K562 (cell line): ENCODE data around the gene CGREF1. TPM values are rescaled to one million over a fixed set of nuclear protein-coding genes. Genes with fewer than 3 reads are reported as not detected.

Experiments
- ATAC-seq: fragments of 200-7000 bp; cut with Tn5 transposase; 3 replicates; pipeline ENCODE4 v1.9.1; 2020; ENCODE audit warnings: moderate library complexity
- BruUV-seq: library from RNA; stranded (reverse); fragments of 400-500 nt; replicated peaks from 2 replicates; lab custom pipeline; 2021; lab: Mats Ljungman, UMichigan
- CTCF ChIA-PET: fragments of 300-600 bp; formaldehyde crosslinking; extraction: SDS; loops from one replicate; lab custom pipeline; 2021; ENCODE audit warnings: low intra/inter-chr PET ratio; lab: Yijun Ruan, JAX
- POLR2A ChIA-PET: fragments of 300-600, 350-650 bp; sonication (Branson Sonifier 250); formaldehyde crosslinking; extraction: SDS; loops from one replicate; lab custom pipeline; 2021; ENCODE audit warnings: antibody characterized with exemption, inconsistent platforms; lab: Yijun Ruan, JAX
- DNase-seq, 4 experiments: peaks; one replicate each; pipeline versions ENCODE4 v3.0.0 to v3.0.0-alpha.2; 2011 to 2018; ENCODE audit warnings: low spot score in 3 of 4, mixed read lengths in 3 of 4; ENCODE audit errors: extremely low read depth in 1 of 4
- FAIRE-seq: peaks from 2 replicates; lab custom pipeline; 2011; peaks lifted over from hg19 to GRCh38; lab: Jason Lieb, UNC
- H2AFZ ChIP-seq: 2 replicates; pipeline ENCODE4 v1.6.0; 2011; ENCODE audit warnings: low read depth, low read length, control low read depth, inconsistent platforms
- H3K27ac ChIP-seq: fragments of 200-600 bp; 3 replicates; pipeline ENCODE4 v1.8.0; 2011; ENCODE audit warnings: low read depth, mild to moderate bottlenecking, control low read depth, inconsistent platforms, low read length, moderate library complexity, mixed read lengths; ENCODE audit errors: extremely low read depth
- H3K27me3 ChIP-seq, 2 experiments: fragments of 300-600 bp in 1 of 2; 2 replicates in 1 of 2; 3 replicates in 1 of 2; pipeline versions ENCODE4 v1.6.0 to v1.8.0; 2011; ENCODE audit warnings: inconsistent platforms in 2 of 2, low read length in 2 of 2, mild to moderate bottlenecking in 1 of 2, mixed read lengths in 1 of 2, moderate library complexity in 1 of 2; ENCODE audit not compliant: control insufficient read depth in 2 of 2, insufficient read depth in 2 of 2
- H3K36me3 ChIP-seq: fragments of 300-600 bp; 3 replicates; pipeline ENCODE4 v1.8.0; 2011; ENCODE audit warnings: mild to moderate bottlenecking, low read length, inconsistent platforms; ENCODE audit not compliant: control insufficient read depth, insufficient read depth
- H3K4me1 ChIP-seq, 2 experiments: fragments of 200-600 bp in 1 of 2; replicated peaks in 1 of 2; 2 replicates in 1 of 2; 3 replicates in 1 of 2; pipeline versions ENCODE4 v1.5.1 to v1.8.0; 2011; ENCODE audit warnings: inconsistent platforms in 2 of 2, low read length in 2 of 2, mild to moderate bottlenecking in 1 of 2, mixed read lengths in 1 of 2, moderate library complexity in 1 of 2; ENCODE audit not compliant: control insufficient read depth in 2 of 2, insufficient read depth in 2 of 2
- H3K4me2 ChIP-seq: 2 replicates; pipeline ENCODE4 v1.6.1; 2011; ENCODE audit warnings: low read length, control low read depth, inconsistent platforms, mixed read lengths; ENCODE audit not compliant: insufficient read depth
- H3K4me3 ChIP-seq: fragments of 200-600 bp; sonication (generic), shearing (Covaris generic); 2 replicates; pipeline ENCODE4 v1.5.1; 2016; ENCODE audit warnings: control low read depth, inconsistent platforms
- H3K79me2 ChIP-seq: fragments of 200-600 bp; 3 replicates; pipeline ENCODE4 v1.8.0; 2011; ENCODE audit warnings: low read length, inconsistent platforms; ENCODE audit not compliant: control insufficient read depth, insufficient read depth
- H3K9ac ChIP-seq, 2 experiments: 2 replicates each; pipeline versions ENCODE4 v1.6.0 to v1.6.1; 2011; ENCODE audit warnings: low read depth in 2 of 2, low read length in 2 of 2, control low read depth in 1 of 2, inconsistent platforms in 1 of 2, mild to moderate bottlenecking in 1 of 2, mixed read lengths in 1 of 2; ENCODE audit not compliant: insufficient read depth in 1 of 2
- H3K9me1 ChIP-seq: one replicate; pipeline ENCODE4 v1.6.0; 2011; ENCODE audit warnings: inconsistent platforms, mild to moderate bottlenecking, low read length, moderate library complexity; ENCODE audit not compliant: control insufficient read depth, insufficient read depth
- H3K9me3 ChIP-seq: replicated peaks from 2 replicates; pipeline ENCODE4 v1.5.1; 2011; ENCODE audit warnings: low read depth, low read length, inconsistent platforms; ENCODE audit not compliant: control insufficient read depth, insufficient read depth
- H4K20me1 ChIP-seq: replicated peaks from 2 replicates; pipeline ENCODE4 v1.6.1; 2011; ENCODE audit warnings: low read length, inconsistent platforms, mixed read lengths; ENCODE audit not compliant: control insufficient read depth, insufficient read depth
- EHMT2 ChIP-seq: fragments of 450-650 bp; IDR thresholded peaks from 2 replicates; pipeline ENCODE4 v1.6.1; 2018; ENCODE audit warnings: antibody characterized with exemption
- FOSL1 ChIP-seq: fragments of 200-800 bp; sonication (Bioruptor generic); conservative IDR thresholded peaks from 2 replicates; pipeline ENCODE4 v1.6.1; 2016; ENCODE audit warnings: missing genetic modification characterization, missing compliant biosample characterization
- JUND ChIP-seq, 2 experiments: IDR thresholded peaks; 2 replicates in 1 of 2; 3 replicates in 1 of 2; pipeline ENCODE4 v1.6.1; 2011; ENCODE audit warnings: borderline replicate concordance in 2 of 2, low read depth in 2 of 2, low read length in 2 of 2, improper control_type of control experiment in 1 of 2, missing biosample characterization in 1 of 2, missing genetic modification characterization in 1 of 2, missing genetic modification reagents in 1 of 2
- KDM5B ChIP-seq: fragments of 200-600 bp; sonication (generic); IDR thresholded peaks from 2 replicates; pipeline ENCODE4 v1.6.1; 2012; ENCODE audit warnings: low read depth, mild to moderate bottlenecking, moderate library complexity, low read length, control low read depth, inconsistent platforms; ENCODE audit not compliant: insufficient replicate concordance
- POLR2AphosphoS2 ChIP-seq: IDR thresholded peaks from 2 replicates; pipeline ENCODE4 v1.6.1; 2012; ENCODE audit warnings: low read length, improper control_type of control experiment
- RBM22 ChIP-seq: fragments of 200-400 bp; formaldehyde crosslinking; IDR thresholded peaks from 2 replicates; pipeline ENCODE4 v1.6.1; 2018; ENCODE audit warnings: low read length, low read depth; ENCODE audit not compliant: poor library complexity, severe bottlenecking
- U2AF2 ChIP-seq: fragments of 200-400 bp; formaldehyde crosslinking; optimal IDR thresholded peaks from 2 replicates; pipeline ENCODE3; 2017; ENCODE audit warnings: low read depth, mild to moderate bottlenecking, low read length
- WGBS: fragments of 100-300 bp; shearing (Covaris generic); methylation state at CpG from one replicate; pipeline ENCODE4 v1.1.6; 2016; ENCODE audit warnings: low coverage, mixed read lengths; ENCODE audit not compliant: insufficient coverage; ENCODE audit errors: missing lambda C conversion rate; 5-methylcytosine and 5-hydroxymethylcytosine counted together
- in situ Hi-C: fragments of 300-500 bp; cut with MboI; formaldehyde crosslinking; loops from 4 replicates; pipeline ENCODE4 v1.15.0; 2018; ENCODE audit warnings: inconsistent platforms, mixed read lengths
- intact Hi-C: fragments of 100-400 bp; cut with micrococcal nuclease; formaldehyde crosslinking; loops from 2 replicates; pipeline ENCODE4 v1.14.2; 2022
- polyA plus RNA-seq, 8 experiments: library from polyadenylated mRNA; depleted of rRNA in 4 of 8; stranded (reverse) in 5 of 8; unstranded in 3 of 8; fragments of >200 nt; fragmentation: Nextera tagmentation in 2 of 8; fragmentation: Illumina TruSeq in 1 of 8; extraction: Ambion mirVana in 2 of 8; extraction: Trizol in 1 of 8; gene quantifications; 2 replicates each; pipeline versions ENCODE4 v1.2.1 to v1.2.3, GENCODE V29; 2011 to 2014; ENCODE audit warnings: inconsistent platforms in 1 of 8, missing spikeins in 1 of 8
- total RNA-seq, 7 experiments: library from RNA; depleted of rRNA in 6 of 7; stranded (reverse); fragments of >200 nt in 6 of 7; fragmentation: Illumina TruSeq in 2 of 7; extraction: Trizol in 2 of 7; gene quantifications; 2 replicates each; pipeline versions ENCODE4 v1.2.1 to v1.2.3, GENCODE V29; 2011 to 2021; ENCODE audit warnings: low replicate concordance in 1 of 7
- TF ChIP-seq, protein P1 (sequence below): sonication (generic); formaldehyde crosslinking; IDR thresholded peaks from 2 replicates; pipeline ENCODE4 v1.4.0; 2020; ENCODE audit warnings: mild to moderate bottlenecking, missing genetic modification reagents
- TF ChIP-seq, protein P2 (sequence below), 2 experiments: fragments of 450-650 bp; conservative IDR thresholded peaks; 2 replicates each; pipeline ENCODE4 v1.6.1; 2017; ENCODE audit warnings: mild to moderate bottlenecking in 2 of 2, moderate library complexity in 2 of 2
- TF ChIP-seq, protein P3 (sequence below): fragments of 250-450 bp; sonication (Bioruptor Pico); IDR thresholded peaks from 2 replicates; pipeline ENCODE4 v1.5.0; 2022; ENCODE audit warnings: mild to moderate bottlenecking

The CGREF1 gene
- total and polyA plus RNA-seq, 9 of the 15 experiments (the other 6 are each of a cell fraction or from before 2014, with no cell fraction given): 0.07 to 0.50 (median 0.37) TPM

DNA sequence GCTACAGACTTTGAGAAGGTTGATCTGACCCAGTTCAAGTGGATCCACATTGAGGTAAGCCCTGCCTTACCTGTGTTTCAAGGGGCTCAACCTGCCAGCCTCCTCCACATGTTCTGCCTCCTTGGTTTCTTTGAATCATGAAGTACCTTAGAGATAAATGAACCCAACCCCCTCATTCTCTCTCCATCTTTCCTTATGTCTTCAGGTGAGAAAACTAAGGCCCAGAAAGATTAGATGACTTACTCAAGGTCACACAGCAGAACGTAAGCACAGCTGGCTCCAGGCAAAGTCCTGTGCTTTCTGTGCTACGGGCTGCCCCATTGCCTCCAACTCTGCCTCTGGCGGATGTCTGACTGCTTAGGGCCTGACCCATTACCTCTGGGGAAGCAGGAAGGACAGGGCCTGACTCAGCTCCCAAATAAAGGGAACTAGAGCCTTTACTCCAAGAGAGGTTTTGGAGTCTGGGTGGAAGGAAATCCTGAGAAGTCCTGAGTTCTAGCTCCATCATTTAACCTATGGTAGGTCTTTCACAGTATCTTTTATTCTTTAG is 22.1 kb downstream of the CGREF1 start (continued):
- TF ChIP-seq POLR2AphosphoS2 (no peak), EHMT2 (no peak), KDM5B (no peak)
- TF ChIP-seq, all 486 proteins: peak for 0

DNA sequence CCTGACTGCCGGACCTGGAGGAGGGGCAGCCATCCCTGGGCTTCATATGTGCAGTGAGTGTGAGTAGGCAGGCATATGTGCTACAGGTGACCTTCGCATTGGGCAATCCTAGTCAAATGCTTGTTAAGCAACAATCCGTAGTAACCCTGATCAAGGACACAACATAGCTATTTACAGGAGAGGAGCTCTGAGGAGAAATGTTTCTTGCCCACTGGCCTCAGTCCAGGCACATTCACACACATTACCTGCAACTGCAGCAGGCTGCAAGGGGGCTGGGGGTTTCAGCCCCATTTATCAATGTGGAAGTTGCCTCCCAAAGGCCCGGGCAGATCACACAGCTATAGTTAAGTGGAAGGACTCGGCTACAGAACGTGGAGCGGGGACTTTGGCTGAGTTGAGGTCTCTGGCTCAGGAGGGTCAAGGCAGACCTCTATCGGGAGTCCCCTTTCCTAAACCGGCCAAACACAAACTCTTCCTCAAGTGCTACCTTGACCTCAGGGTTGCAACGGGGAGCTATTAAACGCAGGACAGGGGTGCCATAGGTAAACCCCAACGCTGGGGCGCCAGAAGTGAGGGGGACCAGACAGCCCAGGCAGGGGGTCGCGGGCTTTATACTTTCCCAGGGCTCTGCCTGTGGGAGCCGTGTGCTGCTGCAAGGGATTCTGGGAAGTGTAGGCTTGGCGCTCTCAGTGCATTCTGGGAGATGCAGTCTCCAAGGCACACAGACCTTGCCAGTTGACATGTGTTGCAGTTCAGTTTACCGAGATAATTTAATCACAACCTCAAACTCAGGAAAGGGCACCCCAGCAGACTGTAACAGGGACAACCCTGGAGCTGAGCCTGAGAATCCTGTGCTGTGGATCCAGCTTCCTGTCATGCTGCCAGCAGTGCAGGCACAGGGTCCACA is 22.9 kb downstream of the CGREF1 start:
- Histone ChIP-seq H3K27ac (peak overlapping the region; percentile 57), H3K9me3 (no peaks in the 10 kb centered on the region), H3K4me3 (no peak overlapping the region), H3K4me1 (peaks cover 38 to 49% of the 10 kb centered on the region in 2 experiments), H3K79me2 (peaks cover 3% of the 10 kb centered on the region; the same call in 2 of the 3 replicates), H3K27me3 (no peaks in the 10 kb centered on the region), H3K4me2 (peak overlapping the region; percentile 54), H3K9me1 (no peaks in the 10 kb centered on the region), H3K36me3 (no peaks in the 10 kb centered on the region; the same call in 2 of the 3 replicates), H4K20me1 (no peaks in the 10 kb centered on the region), H2AFZ (peak overlapping the region; percentile 87), H3K9ac (peak overlapping the region; percentile 27 to 74; a peak in 1 of 4 replicates)
- no TSS peak for BruUV-seq
- intact Hi-C loops (loop anchor here (5.0 kb wide), 2 partner anchors 116 to 206 kb away; partner anchors contain the start of genes ATRAID and SLC5A6), in situ Hi-C loops (loop anchor here (5.0 kb wide), 2 partner anchors 96 to 186 kb away; partner anchors contain the start of gene TRIM54)
- ChIA-PET CTCF (interaction anchor here (0.5 kb wide), 1 partner anchor 588 kb away, joined by 3 read pairs; no protein-coding TSS in a partner anchor), POLR2A (interaction anchor here (0.5 to 1.6 kb wide), 3 partner anchors 9 to 587 kb away, joined by 3 to 5 read pairs (median 4); partner anchors contain the start of gene KHK)
- DNase-seq (peak; percentile 69 to 80 (median 74)), FAIRE-seq (peak; percentile 96), ATAC-seq (peak; percentile 90)
- WGBS: 32% methylated on average over 18 of the region's 18 CpGs
- TF ChIP-seq JUND (IDR thresholded peaks at IDR 0.05; ENCODE audit: borderline replicate concordance, low read depth, low read length) (0 out of 2 replicates have a peak, but pooled peaks have one; percentile 22), JUND (tag; IDR thresholded peaks at IDR 0.05; ENCODE audit: borderline replicate concordance, low read depth, low read length) (no peak), U2AF2 (no peak), RBM22 (no peak), FOSL1 (no peak)
- TF ChIP-seq, protein P1, sequence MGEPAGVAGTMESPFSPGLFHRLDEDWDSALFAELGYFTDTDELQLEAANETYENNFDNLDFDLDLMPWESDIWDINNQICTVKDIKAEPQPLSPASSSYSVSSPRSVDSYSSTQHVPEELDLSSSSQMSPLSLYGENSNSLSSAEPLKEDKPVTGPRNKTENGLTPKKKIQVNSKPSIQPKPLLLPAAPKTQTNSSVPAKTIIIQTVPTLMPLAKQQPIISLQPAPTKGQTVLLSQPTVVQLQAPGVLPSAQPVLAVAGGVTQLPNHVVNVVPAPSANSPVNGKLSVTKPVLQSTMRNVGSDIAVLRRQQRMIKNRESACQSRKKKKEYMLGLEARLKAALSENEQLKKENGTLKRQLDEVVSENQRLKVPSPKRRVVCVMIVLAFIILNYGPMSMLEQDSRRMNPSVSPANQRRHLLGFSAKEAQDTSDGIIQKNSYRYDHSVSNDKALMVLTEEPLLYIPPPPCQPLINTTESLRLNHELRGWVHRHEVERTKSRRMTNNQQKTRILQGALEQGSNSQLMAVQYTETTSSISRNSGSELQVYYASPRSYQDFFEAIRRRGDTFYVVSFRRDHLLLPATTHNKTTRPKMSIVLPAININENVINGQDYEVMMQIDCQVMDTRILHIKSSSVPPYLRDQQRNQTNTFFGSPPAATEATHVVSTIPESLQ (CRISPR knock-in tag): no peak
- TF ChIP-seq, protein P2, sequence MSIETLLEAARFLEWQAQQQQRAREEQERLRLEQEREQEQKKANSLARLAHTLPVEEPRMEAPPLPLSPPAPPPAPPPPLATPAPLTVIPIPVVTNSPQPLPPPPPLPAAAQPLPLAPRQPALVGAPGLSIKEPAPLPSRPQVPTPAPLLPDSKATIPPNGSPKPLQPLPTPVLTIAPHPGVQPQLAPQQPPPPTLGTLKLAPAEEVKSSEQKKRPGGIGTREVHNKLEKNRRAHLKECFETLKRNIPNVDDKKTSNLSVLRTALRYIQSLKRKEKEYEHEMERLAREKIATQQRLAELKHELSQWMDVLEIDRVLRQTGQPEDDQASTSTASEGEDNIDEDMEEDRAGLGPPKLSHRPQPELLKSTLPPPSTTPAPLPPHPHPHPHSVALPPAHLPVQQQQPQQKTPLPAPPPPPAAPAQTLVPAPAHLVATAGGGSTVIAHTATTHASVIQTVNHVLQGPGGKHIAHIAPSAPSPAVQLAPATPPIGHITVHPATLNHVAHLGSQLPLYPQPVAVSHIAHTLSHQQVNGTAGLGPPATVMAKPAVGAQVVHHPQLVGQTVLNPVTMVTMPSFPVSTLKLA (conservative IDR thresholded peaks at IDR 0.05): 0 out of 4 replicates have a peak, but pooled peaks of 1 of the 2 experiments have one; percentile 34
- TF ChIP-seq, protein P3, sequence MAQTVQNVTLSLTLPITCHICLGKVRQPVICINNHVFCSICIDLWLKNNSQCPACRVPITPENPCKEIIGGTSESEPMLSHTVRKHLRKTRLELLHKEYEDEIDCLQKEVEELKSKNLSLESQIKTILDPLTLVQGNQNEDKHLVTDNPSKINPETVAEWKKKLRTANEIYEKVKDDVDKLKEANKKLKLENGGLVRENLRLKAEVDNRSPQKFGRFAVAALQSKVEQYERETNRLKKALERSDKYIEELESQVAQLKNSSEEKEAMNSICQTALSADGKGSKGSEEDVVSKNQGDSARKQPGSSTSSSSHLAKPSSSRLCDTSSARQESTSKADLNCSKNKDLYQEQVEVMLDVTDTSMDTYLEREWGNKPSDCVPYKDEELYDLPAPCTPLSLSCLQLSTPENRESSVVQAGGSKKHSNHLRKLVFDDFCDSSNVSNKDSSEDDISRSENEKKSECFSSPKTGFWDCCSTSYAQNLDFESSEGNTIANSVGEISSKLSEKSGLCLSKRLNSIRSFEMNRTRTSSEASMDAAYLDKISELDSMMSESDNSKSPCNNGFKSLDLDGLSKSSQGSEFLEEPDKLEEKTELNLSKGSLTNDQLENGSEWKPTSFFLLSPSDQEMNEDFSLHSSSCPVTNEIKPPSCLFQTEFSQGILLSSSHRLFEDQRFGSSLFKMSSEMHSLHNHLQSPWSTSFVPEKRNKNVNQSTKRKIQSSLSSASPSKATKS (CRISPR knock-in tag): no peak
